Kidney epithelial cell (primary cell): ENCODE measurements around the gene BIN2. TPM values are rescaled to one million over a fixed set of nuclear protein-coding genes. Genes with fewer than 3 reads are reported as not detected.

ENCODE experiments used
- DNase-seq: peaks from one replicate; pipeline ENCODE4 v3.0.0-alpha.2; 2010; ENCODE audit warnings: low read depth
- H3K27me3 ChIP-seq: 2 replicates; pipeline ENCODE4 v1.6.0; 2011; ENCODE audit warnings: low read length; ENCODE audit not compliant: control insufficient read depth, insufficient read depth
- H3K36me3 ChIP-seq: 2 replicates; pipeline ENCODE4 v1.5.1; 2011; ENCODE audit warnings: low read length; ENCODE audit not compliant: control insufficient read depth, insufficient read depth
- H3K4me3 ChIP-seq: 2 replicates; pipeline ENCODE4 v1.5.1; 2011; ENCODE audit warnings: low read depth, mild to moderate bottlenecking, control low read depth, low read length
- CTCF ChIP-seq: IDR thresholded peaks from 2 replicates; pipeline ENCODE4 v1.5.1; 2011; ENCODE audit warnings: mild to moderate bottlenecking, moderate library complexity, low read length, control low read depth, inconsistent platforms; ENCODE audit not compliant: insufficient read depth, poor library complexity, severe bottlenecking
- total RNA-seq: library from RNA; depleted of rRNA; stranded (reverse); fragments of >200 nt; gene quantifications from 2 replicates; pipeline ENCODE4 v1.2.3, GENCODE V29; 2015

Gene BIN2
- total RNA-seq, 1 donor from 2014 or later = not detected

- Histone ChIP-seq H3K36me3 (no peaks in the 10 kb centered on the region), H3K4me3 (no peak overlapping the region), H3K27me3 (no peaks in the 10 kb centered on the region)
- DNase-seq = no peak
- no peak for TF ChIP-seq CTCF
Measured at GRCh38 chr12:51369581-51369980, 45.6 kb upstream of the BIN2 start.

DNA sequence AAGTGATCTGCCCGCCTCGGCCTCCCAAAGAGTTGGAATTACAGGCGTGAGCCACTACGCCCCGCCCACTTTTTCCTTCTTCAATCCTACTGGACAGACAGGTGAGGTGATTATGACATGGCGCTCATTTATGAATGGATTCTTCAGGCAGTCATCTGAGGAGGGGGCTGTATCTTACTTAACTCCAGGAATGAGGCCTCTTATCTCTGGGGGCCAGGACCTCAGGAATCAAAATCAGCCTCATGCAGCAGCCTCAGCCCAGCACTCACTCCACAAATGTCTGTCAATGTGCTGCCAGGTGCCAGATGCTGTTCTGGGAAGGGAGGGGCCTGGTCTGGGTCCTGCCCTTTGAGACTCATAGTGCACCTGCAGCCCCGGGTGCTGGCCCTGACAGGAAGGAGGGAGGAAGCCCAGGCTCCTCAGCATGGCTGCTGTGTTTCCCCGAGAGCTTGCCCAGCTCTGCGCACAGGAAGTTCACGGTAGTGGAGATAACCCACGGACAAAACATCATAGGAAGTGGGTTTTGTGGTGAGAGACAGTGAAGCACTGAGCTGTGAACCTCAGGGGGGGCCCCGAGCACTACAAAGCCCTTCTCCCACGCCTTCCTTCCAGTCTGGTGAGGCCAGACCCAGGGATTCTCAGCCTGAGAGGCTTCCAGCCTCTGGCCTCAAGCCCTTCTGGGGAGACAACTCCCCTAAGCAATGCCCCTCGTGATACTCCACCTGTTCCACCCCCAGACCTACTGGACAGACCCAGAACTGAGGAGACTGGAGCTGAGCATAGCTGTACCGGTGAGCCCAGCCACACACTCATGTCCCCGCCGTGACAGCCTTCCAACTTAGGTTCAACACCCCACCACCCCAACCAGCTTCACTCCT is 44.9 kb upstream of the BIN2 start:
- peak; percentile 63 for DNase-seq
- TF ChIP-seq CTCF = no peak
- Histone ChIP-seq H3K27me3 (no peaks in the 10 kb centered on the region), H3K36me3 (no peaks in the 10 kb centered on the region), H3K4me3 (no peak overlapping the region)

DNA sequence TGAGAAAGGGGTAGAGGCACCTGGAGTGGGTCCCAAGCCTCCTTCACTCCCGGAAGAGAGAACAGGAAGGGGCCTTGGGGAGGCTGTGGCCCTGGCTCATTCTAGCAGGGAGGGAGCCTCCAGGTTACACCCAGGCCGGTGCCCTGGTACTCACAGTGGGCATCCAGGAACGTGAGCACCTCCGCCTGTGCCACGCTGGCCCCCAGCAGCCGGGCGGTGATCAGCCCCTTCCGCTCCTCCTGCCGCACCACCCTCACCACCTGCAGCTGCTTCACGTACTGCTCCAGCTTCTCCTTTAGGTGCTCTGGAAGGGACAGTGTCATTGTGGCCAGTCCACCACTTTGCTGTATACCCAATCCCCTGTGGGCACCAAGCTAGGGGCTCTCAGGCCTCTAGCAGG is 41.3 kb upstream of the BIN2 start:
- no peak for DNase-seq
- no peaks in the 10 kb centered on the region for H3K27me3 ChIP-seq
- H3K36me3 ChIP-seq = no peaks in the 10 kb centered on the region
- no peak for TF ChIP-seq CTCF
- no peak overlapping the region for H3K4me3 ChIP-seq

DNA sequence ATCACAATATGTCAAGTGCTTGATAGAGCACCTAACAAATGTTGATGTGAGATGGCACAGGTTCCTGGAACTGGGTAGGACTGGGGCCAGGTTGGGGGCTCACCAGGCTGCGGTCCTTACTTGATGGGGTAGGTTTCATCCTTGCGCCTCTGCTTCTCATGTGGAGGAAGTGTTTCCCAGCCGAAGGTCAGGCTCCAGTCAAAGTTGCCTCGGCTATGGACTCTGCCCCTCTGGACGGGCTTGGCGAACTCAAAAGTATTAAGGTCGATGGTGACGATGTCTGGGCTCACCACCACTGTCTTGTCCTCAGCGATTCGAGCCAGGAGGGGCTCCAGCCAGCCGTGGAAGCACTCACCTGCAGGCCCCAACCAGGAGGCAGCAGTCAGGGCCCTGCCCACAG is 40.0 kb upstream of the BIN2 start:
- Histone ChIP-seq H3K4me3 (no peak overlapping the region), H3K36me3 (no peaks in the 10 kb centered on the region), H3K27me3 (no peaks in the 10 kb centered on the region)
- no peak for DNase-seq
- no peak for TF ChIP-seq CTCF

- no peaks in the 10 kb centered on the region for H3K36me3 ChIP-seq
- no peak overlapping the region for H3K4me3 ChIP-seq
- no peaks in the 10 kb centered on the region for H3K27me3 ChIP-seq
- no peak for DNase-seq
- TF ChIP-seq CTCF = no peak
Measured at GRCh38 chr12:51362747-51363342, 38.9 kb upstream of the BIN2 start.
